Hepatocyte (in vitro differentiated cells): ENCODE data around the gene SLC52A3. TPM values are rescaled to one million over a fixed set of nuclear protein-coding genes. Genes with fewer than 3 reads are reported as not detected.

Experiments
- DNase-seq: peaks from one replicate; pipeline ENCODE4 v3.0.0-alpha.2; 2016; ENCODE audit warnings: low spot score
- H2AFZ ChIP-seq: fragments of 200-600 bp; sonication (generic); 2 replicates; pipeline ENCODE4 v1.6.0; 2016; ENCODE audit warnings: antibody characterized with exemption, mild to moderate bottlenecking
- H3K27ac ChIP-seq: fragments of 200-600 bp; sonication (generic); 2 replicates; pipeline ENCODE4 v1.5.1; 2016; ENCODE audit warnings: mild to moderate bottlenecking
- H3K27me3 ChIP-seq: fragments of 200-600 bp; sonication (generic); 2 replicates; pipeline ENCODE4 v1.6.1; 2016
- H3K36me3 ChIP-seq: fragments of 200-600 bp; sonication (generic); replicated peaks from 2 replicates; pipeline ENCODE4 v1.5.1; 2016; ENCODE audit warnings: low read depth; ENCODE audit not compliant: insufficient read depth
- H3K4me1 ChIP-seq: fragments of 200-600 bp; sonication (generic); 2 replicates; pipeline ENCODE4 v1.5.1; 2016; ENCODE audit warnings: mild to moderate bottlenecking, moderate library complexity; ENCODE audit not compliant: insufficient read depth
- H3K4me2 ChIP-seq: fragments of 200-600 bp; sonication (generic); 2 replicates; pipeline ENCODE4 v1.6.0; 2016
- H3K4me3 ChIP-seq: fragments of 200-600 bp; sonication (generic); 2 replicates; pipeline ENCODE4 v1.5.1; 2016; ENCODE audit warnings: mild to moderate bottlenecking
- H3K79me2 ChIP-seq: fragments of 200-600 bp; sonication (generic); 2 replicates; pipeline ENCODE4 v1.6.0; 2017; ENCODE audit warnings: mild to moderate bottlenecking
- H3K9me2 ChIP-seq: fragments of 200-600 bp; sonication (generic); replicated peaks from 2 replicates; pipeline ENCODE4 v1.6.0; 2017; ENCODE audit warnings: mild to moderate bottlenecking; ENCODE audit not compliant: insufficient read depth
- H3K9me3 ChIP-seq: fragments of 200-600 bp; sonication (generic); 2 replicates; pipeline ENCODE4 v1.5.1; 2016; ENCODE audit warnings: low read depth, mild to moderate bottlenecking
- H4K20me1 ChIP-seq: fragments of 200-600 bp; sonication (generic); 2 replicates; pipeline ENCODE4 v1.6.0; 2016; ENCODE audit warnings: mild to moderate bottlenecking; ENCODE audit not compliant: insufficient read depth, poor library complexity, severe bottlenecking
- CTCF ChIP-seq: fragments of 200-600 bp; sonication (generic); IDR thresholded peaks from 2 replicates; pipeline ENCODE4 v1.5.1; 2016; ENCODE audit warnings: antibody characterized with exemption, mild to moderate bottlenecking; ENCODE audit not compliant: poor library complexity
- EZH2 ChIP-seq: fragments of 200-600 bp; sonication (generic); IDR thresholded peaks from 2 replicates; pipeline ENCODE4 v1.6.1; 2016; ENCODE audit warnings: antibody characterized with exemption, mild to moderate bottlenecking, borderline replicate concordance
- EZH2phosphoT487 ChIP-seq: fragments of 200-600 bp; sonication (generic); IDR thresholded peaks from one replicate; pipeline ENCODE4 v1.6.1; 2018; ENCODE audit warnings: antibody characterized with exemption, mild to moderate bottlenecking, low read depth, moderate library complexity; ENCODE audit not compliant: unreplicated experiment, severe bottlenecking
- WGBS: methylation state at CpG from one replicate; pipeline ENCODE4 v1.1.6; 2016; ENCODE audit warnings: low lambda C conversion rate; ENCODE audit errors: missing lambda C conversion rate; 5-methylcytosine and 5-hydroxymethylcytosine counted together
- polyA plus RNA-seq: library from polyadenylated mRNA; unstranded; fragments of >200 nt; fragmentation: Nextera tagmentation; extraction: Ambion mirVana; gene quantifications from 2 replicates; pipeline ENCODE4 v1.2.1, GENCODE V29; 2016
- total RNA-seq: library from RNA; depleted of rRNA; stranded (reverse); fragments of >200 nt; gene quantifications from 2 replicates; pipeline ENCODE4 v1.2.3, GENCODE V29; 2014

Gene SLC52A3
- total and polyA plus RNA-seq, 2 experiments from 2014 or later, result 0.33 to 0.35 TPM

GRCh38 chr20:733861-734260 lies 34.4 kb downstream of the SLC52A3 start:
- whole genome bisulfite sequencing, result 74% methylated on average over 6 of the region's 7 CpGs
- Histone ChIP-seq H3K4me1 (no peaks in the 10 kb centered on the region), H4K20me1 (no peaks in the 10 kb centered on the region), H3K27ac (no peak overlapping the region), H3K9me3 (no peaks in the 10 kb centered on the region), H3K4me2 (no peak overlapping the region), H3K79me2 (no peaks in the 10 kb centered on the region), H3K36me3 (no peaks in the 10 kb centered on the region), H3K27me3 (peaks cover 5% of the 10 kb centered on the region), H3K4me3 (no peak overlapping the region), H2AFZ (no peak overlapping the region), H3K9me2 (no peaks in the 10 kb centered on the region)
- no peak for DNase-seq
- no peak for TF ChIP-seq CTCF
- TF ChIP-seq EZH2phosphoT487, result no peak
- no peak for TF ChIP-seq EZH2

GRCh38 chr20:732727-733126 lies 35.6 kb downstream of the SLC52A3 start:
- Histone ChIP-seq H3K4me1 (no peaks in the 10 kb centered on the region), H3K9me2 (no peaks in the 10 kb centered on the region), H3K36me3 (no peaks in the 10 kb centered on the region), H3K79me2 (no peaks in the 10 kb centered on the region), H4K20me1 (no peaks in the 10 kb centered on the region), H3K4me2 (no peak overlapping the region), H3K4me3 (no peak overlapping the region), H2AFZ (no peak overlapping the region), H3K27me3 (peaks cover 9% of the 10 kb centered on the region), H3K9me3 (no peaks in the 10 kb centered on the region), H3K27ac (no peak overlapping the region)
- TF ChIP-seq CTCF (no peak), EZH2phosphoT487 (no peak), EZH2 (no peak)
- WGBS, result 87% methylated on average over 3 of the region's 3 CpGs
- no peak for DNase-seq

GRCh38 chr20:731891-732560 lies 36.3 kb downstream of the SLC52A3 start:
- WGBS, result 79% methylated on average over 8 of the region's 8 CpGs
- no peak overlapping the region for H3K27ac ChIP-seq

More at GRCh38 chr20:731891-732560, 36.3 kb downstream of the SLC52A3 start:
- TF ChIP-seq EZH2phosphoT487 (no peak), CTCF (no peak), EZH2 (no peak)
- Histone ChIP-seq H4K20me1 (no peaks in the 10 kb centered on the region), H3K9me2 (no peaks in the 10 kb centered on the region), H3K9me3 (no peaks in the 10 kb centered on the region), H3K27me3 (peaks cover 11% of the 10 kb centered on the region), H3K4me2 (no peak overlapping the region), H3K4me1 (no peaks in the 10 kb centered on the region), H3K4me3 (no peak overlapping the region), H3K79me2 (no peaks in the 10 kb centered on the region), H3K36me3 (no peaks in the 10 kb centered on the region), H2AFZ (no peak overlapping the region)
- DNase-seq, result no peak
